DMS79 (cell line): ENCODE results near the gene SPTBN5.

Source experiments
- DNase-seq: peaks from one replicate; lab custom pipeline; 2025; lab: John Stamatoyannopoulos, UW

SPTBN5 gene

GRCh38 chr15:41893422-41894250, at the start of gene SPTBN5:
Gene SPTBN5 (minus strand): TSS chr15:41894053. CDS start chr15:41893497, 556 bp downstream.
- DNase-seq, result no peak

- DNase-seq, result no peak
Measured at GRCh38 chr15:41942886-41943285, 49.0 kb upstream of the SPTBN5 start.

- DNase-seq, result peak; percentile 46
Measured at GRCh38 chr15:41941644-41942415, 48.0 kb upstream of the SPTBN5 start.

DNA sequence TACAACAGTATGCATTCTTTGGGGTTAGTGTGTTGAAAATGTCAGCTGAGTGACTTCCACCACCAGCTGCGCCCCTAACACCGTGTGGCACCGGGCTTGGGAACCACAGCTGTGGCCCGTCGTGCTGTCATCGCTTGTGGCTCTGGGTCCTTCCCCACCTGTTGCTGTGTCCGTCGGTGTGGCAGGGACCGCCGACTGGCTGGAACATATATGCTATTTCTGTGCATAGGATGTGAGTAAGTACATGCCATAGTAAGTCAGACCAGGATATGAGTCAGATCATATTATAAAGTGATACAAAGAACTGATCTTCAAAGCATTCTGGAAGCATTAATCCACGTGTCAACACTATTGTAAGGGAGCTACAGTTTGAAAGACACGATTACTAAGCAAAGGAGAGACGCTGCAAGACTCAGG, 46.6 kb upstream of the SPTBN5 start:
- DNase-seq, result no peak

- DNase-seq, result no peak
Measured at GRCh38 chr15:41939986-41940385, 46.1 kb upstream of the SPTBN5 start.

GRCh38 chr15:41937568-41937923, 43.7 kb upstream of the SPTBN5 start:
- DNase-seq, result no peak

- no peak for DNase-seq
Measured at GRCh38 chr15:41936649-41937567, 43.1 kb upstream of the SPTBN5 start.

DNA sequence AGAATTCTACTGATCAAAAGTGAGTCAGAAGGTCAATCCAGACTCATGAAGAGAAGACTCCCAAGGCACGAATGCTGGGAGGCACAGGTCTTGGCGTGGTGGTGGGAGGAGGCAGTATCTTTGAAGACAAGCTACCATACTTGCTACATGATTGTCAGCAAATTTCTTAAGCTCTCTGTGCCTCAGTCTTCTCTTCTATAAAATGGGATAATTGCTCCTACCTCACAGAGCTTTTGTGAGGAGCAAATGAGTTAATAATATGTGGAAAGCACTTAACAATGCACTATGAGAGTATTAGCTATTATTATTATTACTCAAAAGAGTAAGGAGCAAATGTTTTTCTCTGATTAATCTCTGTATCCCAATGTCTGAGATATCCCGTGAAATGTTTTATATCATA, 42.3 kb upstream of the SPTBN5 start:
- DNase-seq, result no peak

GRCh38 chr15:41935566-41936020, 41.7 kb upstream of the SPTBN5 start:
- no peak for DNase-seq

DNA sequence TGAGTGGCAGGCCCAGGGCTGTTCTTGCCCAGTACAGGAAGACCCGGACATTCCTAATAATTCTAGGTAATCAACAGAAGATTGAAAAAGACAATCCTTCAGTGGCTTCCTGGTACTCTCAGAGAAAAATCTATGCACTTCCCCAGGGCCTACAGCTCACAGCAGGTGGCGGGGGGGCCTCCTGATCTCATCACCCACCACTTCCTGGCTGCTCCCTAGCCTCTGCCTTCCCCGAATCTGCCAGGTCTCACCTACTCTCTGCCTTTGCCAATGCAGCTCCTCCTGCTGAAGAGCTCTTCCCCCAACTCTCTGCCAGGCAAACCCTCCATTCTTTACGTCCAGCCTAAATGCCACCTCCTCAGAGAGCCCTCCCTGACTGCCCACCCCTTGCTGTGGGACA, 41.0 kb upstream of the SPTBN5 start:
- DNase-seq, result no peak

DNA sequence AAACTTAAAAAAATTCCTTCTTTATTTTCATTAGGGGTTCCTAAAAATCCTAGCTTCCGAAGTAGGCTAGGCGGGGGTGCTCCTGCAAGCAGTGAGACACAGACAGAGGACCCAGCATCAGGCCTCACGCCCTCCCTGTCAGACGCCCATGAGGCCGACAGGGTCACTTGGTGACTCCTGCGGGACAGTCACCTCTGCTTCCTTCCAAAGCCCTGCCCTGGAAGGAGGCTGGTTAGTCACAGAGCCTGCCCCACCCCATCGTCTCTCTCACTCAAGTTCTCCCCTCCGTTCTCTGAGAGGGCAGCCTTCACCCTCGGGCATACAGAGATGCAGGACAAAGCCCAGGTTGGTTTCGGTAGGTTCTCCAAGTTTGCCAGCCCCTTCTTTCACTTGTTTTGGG, 39.9 kb upstream of the SPTBN5 start:
- DNase-seq, result no peak

- no peak for DNase-seq
Measured at GRCh38 chr15:41933326-41933725, 39.5 kb upstream of the SPTBN5 start.

DNA sequence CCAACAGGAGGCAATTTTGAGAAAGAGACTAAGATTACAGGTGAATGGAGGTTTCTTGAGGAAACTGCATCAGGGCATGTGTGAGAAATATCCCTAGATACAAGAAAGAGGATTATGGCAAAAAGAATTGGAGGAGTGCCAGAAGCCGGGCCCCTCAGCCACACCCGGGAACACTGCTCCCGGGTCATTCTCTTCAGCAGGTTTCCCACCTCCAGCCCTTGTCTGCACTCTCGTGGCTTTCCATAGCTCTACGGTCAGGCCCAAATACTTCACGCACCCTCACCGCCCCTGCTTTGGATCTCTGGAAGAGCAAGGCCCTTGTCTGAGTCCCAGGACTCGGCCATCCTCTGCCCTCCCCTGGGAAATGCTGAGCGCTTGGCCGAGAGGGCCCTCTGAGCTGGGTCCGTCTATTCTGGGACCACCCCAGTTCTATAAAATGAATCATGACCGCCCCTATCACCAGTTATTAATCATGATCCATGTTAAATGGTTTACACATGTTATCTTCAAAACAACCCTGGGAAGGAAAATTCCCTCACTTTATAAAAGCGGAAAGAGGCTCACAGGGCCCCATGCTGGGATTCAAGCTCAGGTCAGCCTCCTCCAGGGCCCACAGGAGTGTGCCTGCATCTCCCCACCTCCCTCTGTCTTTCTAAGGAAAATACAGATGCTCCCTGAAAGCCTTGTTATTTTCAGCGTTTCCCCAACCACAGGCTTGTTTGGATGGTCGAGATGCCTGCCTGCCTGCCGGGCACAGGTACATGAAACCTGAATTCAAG, 38.8 kb upstream of the SPTBN5 start:
- DNase-seq, result no peak

- no peak for DNase-seq
Measured at GRCh38 chr15:41932101-41932500, 38.2 kb upstream of the SPTBN5 start.

DNA sequence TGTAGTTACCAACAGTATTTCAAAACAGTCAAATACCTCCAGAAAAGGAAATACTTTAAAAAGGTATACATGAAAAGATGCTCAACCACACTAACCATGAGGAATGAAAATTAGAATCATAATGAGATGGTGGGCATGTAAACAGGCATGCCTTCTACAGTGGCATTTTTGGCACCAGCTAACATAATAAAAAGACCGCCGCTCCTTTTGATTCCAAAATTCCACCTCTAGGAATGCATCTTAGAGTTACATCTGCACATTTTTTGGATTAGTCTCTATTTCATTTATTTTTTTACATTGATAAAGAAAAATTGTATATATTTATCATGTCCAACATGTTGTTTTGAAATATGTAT, 37.0 kb upstream of the SPTBN5 start:
- no peak for DNase-seq

DNA sequence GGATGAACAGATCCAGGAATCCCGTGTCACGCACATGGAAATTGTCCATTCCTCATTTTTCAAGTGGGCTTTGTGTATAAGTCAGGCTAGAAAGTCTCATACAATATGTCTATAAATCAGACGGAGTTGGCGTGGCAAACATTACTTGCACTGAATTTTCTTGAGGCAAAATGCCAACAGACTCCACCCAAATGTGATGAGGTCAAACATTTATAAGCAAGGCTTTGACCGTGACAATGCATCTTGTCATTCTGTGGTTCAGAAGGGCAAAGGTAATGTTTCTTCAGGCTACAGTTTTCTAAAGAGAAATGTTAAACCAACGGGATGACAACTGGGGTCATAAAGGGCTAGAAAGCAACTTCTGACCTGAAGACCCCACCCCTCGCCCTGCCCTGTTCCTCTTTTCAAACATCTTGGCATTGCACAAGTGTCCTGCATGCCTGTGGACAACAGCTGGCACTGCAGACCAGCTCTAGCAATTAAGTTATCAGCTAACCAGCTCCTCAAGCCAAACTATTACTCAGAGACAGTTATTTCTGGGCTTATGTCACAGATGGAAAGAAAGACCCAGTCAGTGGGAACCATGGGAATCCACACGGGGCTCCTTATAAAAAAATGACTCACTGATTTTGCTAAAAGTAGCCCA, 36.5 kb upstream of the SPTBN5 start:
- DNase-seq, result no peak

GRCh38 chr15:41928637-41929620, 35.1 kb upstream of the SPTBN5 start:
- DNase-seq, result no peak

- no peak for DNase-seq
Measured at GRCh38 chr15:41928100-41928499, 34.2 kb upstream of the SPTBN5 start.

GRCh38 chr15:41927536-41927935, 33.7 kb upstream of the SPTBN5 start:
- DNase-seq, result no peak
